GM12878 (cell line): ENCODE data around the gene IFNAR1. TPM values are rescaled to one million over a fixed set of nuclear protein-coding genes. Genes with fewer than 3 reads are reported as not detected.

Experiments used
- ATAC-seq: fragments of 200-7000 bp; cut with Tn5 transposase; 3 replicates; pipeline ENCODE4 v1.9.1; 2020; ENCODE audit warnings: mild to moderate bottlenecking, moderate library complexity
- BruUV-seq: library from RNA; stranded (reverse); fragments of 400-500 nt; replicated peaks from 2 replicates; lab custom pipeline; 2021; lab: Mats Ljungman, UMichigan
- CTCF ChIA-PET: fragments of 300-600 bp; sonication (Branson Sonifier 250); formaldehyde crosslinking; extraction: SDS; loops from one replicate; lab custom pipeline; 2021; ENCODE audit warnings: inconsistent platforms; lab: Yijun Ruan, JAX
- POLR2A ChIA-PET: fragments of 350-600 bp; formaldehyde crosslinking; extraction: SDS; loops from one replicate; lab custom pipeline; 2021; ENCODE audit warnings: inconsistent platforms; lab: Charles Lee
- RAD21 ChIA-PET: fragments of 300-600 bp; sonication (Branson Sonifier 250); formaldehyde crosslinking; loops from one replicate; lab custom pipeline; 2023; ENCODE audit warnings: antibody characterized with exemption; ENCODE audit not compliant: unreplicated experiment; lab: Charles Lee
- SMC1A ChIA-PET: fragments of 300-600 bp; sonication (Branson Sonifier 250); formaldehyde crosslinking; loops from one replicate; lab custom pipeline; 2023; ENCODE audit not compliant: unreplicated experiment, uncharacterized antibody; lab: Charles Lee
- DNase-seq: peaks from one replicate; pipeline ENCODE4 v3.0.0-alpha.2; 2011; ENCODE audit warnings: low read depth, low spot score
- FAIRE-seq: peaks from 3 replicates; lab custom pipeline; 2011; peaks lifted over from hg19 to GRCh38; lab: Jason Lieb, UNC
- H2AFZ ChIP-seq: 2 replicates; pipeline ENCODE4 v1.6.0; 2011; ENCODE audit warnings: low read depth, low read length, control low read depth; ENCODE audit not compliant: control insufficient read depth
- H3K27ac ChIP-seq: 2 replicates; pipeline ENCODE4 v1.5.1; 2011; ENCODE audit warnings: control low read depth; ENCODE audit not compliant: control insufficient read depth, insufficient read depth
- H3K27me3 ChIP-seq, 2 experiments: replicated peaks in 1 of 2; 2 replicates each; pipeline versions ENCODE4 v1.6.0 to v1.6.1; 2011; ENCODE audit warnings: low read length in 1 of 2; ENCODE audit not compliant: control insufficient read depth in 2 of 2, insufficient read depth in 2 of 2
- H3K36me3 ChIP-seq, 2 experiments: 2 replicates each; pipeline ENCODE4 v1.5.1; 2011; ENCODE audit warnings: low read length in 1 of 2; ENCODE audit not compliant: control insufficient read depth in 2 of 2, insufficient read depth in 2 of 2
- H3K4me1 ChIP-seq: 2 replicates; pipeline ENCODE4 v1.6.1; 2011; ENCODE audit warnings: mild to moderate bottlenecking, low read length, moderate library complexity, mixed read lengths; ENCODE audit not compliant: control insufficient read depth, insufficient read depth
- H3K4me2 ChIP-seq: 2 replicates; pipeline ENCODE4 v1.6.0; 2011; ENCODE audit warnings: control low read depth; ENCODE audit not compliant: control insufficient read depth, insufficient read depth
- H3K4me3 ChIP-seq: fragments of 200-600 bp; sonication (generic); 2 replicates; pipeline ENCODE4 v1.5.1; 2016
- H3K79me2 ChIP-seq: 2 replicates; pipeline ENCODE4 v1.6.0; 2011; ENCODE audit warnings: low read length; ENCODE audit not compliant: control insufficient read depth, insufficient read depth
- H3K9ac ChIP-seq: 2 replicates; pipeline ENCODE4 v1.8.0; 2011; ENCODE audit warnings: low read length, control low read depth, mixed read lengths; ENCODE audit not compliant: control insufficient read depth, insufficient read depth
- H3K9me3 ChIP-seq: replicated peaks from 3 replicates; pipeline ENCODE4 v1.5.1; 2011; ENCODE audit warnings: mild to moderate bottlenecking, low read length; ENCODE audit not compliant: control insufficient read depth, insufficient read depth
- H4K20me1 ChIP-seq: 2 replicates; pipeline ENCODE4 v1.6.0; 2011; ENCODE audit not compliant: control insufficient read depth, insufficient read depth
- ATF7 ChIP-seq: fragments of 450-650 bp; IDR thresholded peaks from 2 replicates; pipeline ENCODE4 v1.6.1; 2016; ENCODE audit warnings: low read depth, mild to moderate bottlenecking
- CEBPB ChIP-seq, 2 experiments: fragments of 150-350 bp in 1 of 2; IDR thresholded peaks; 2 replicates each; pipeline ENCODE4 v1.6.1; 2012 to 2014; ENCODE audit warnings: low read depth in 2 of 2, low read length in 2 of 2, borderline replicate concordance in 1 of 2, inconsistent platforms in 1 of 2
- EGR1 ChIP-seq, 2 experiments: IDR thresholded peaks; 1 replicate in 1 of 2; 2 replicates in 1 of 2; pipeline ENCODE4 v1.6.1; 2011 to 2012; ENCODE audit warnings: low read depth in 2 of 2, low read length in 2 of 2, borderline replicate concordance in 1 of 2, mild to moderate bottlenecking in 1 of 2, moderate library complexity in 1 of 2
- EP300 ChIP-seq, 2 experiments: fragments of 150-350 bp in 1 of 2; IDR thresholded peaks; 2 replicates each; pipeline ENCODE4 v1.6.1; 2011 to 2012; ENCODE audit warnings: low read depth in 2 of 2, low read length in 2 of 2, borderline replicate concordance in 1 of 2, improper control_type of control experiment in 1 of 2, inconsistent platforms in 1 of 2; ENCODE audit not compliant: control insufficient read depth in 1 of 2
- FOS ChIP-seq: IDR thresholded peaks from 3 replicates; pipeline ENCODE4 v1.6.1; 2011; ENCODE audit warnings: borderline replicate concordance; ENCODE audit not compliant: insufficient read length; ENCODE audit errors: extremely low read depth
- GABPA ChIP-seq: IDR thresholded peaks from 2 replicates; pipeline ENCODE4 v1.6.1; 2014; ENCODE audit warnings: antibody characterized with exemption, low read depth, mild to moderate bottlenecking, inconsistent platforms
- MEF2A ChIP-seq: IDR thresholded peaks from 2 replicates; pipeline ENCODE4 v1.6.1; 2011; ENCODE audit warnings: low read depth, mild to moderate bottlenecking, low read length, moderate library complexity; ENCODE audit not compliant: insufficient read depth
- MTA3 ChIP-seq: IDR thresholded peaks from 2 replicates; pipeline ENCODE4 v1.6.1; 2012; ENCODE audit warnings: low read length, inconsistent platforms, borderline replicate concordance
- MYB ChIP-seq: fragments of 150-350 bp; IDR thresholded peaks from 2 replicates; pipeline ENCODE4 v1.6.1; 2014; ENCODE audit warnings: mild to moderate bottlenecking, low read depth, low read length, borderline replicate concordance
- RB1 ChIP-seq: fragments of 450-650 bp; formaldehyde crosslinking; IDR thresholded peaks from 2 replicates; pipeline ENCODE4 v1.6.1; 2017; ENCODE audit warnings: mild to moderate bottlenecking, borderline replicate concordance
- SIX5 ChIP-seq: IDR thresholded peaks from 2 replicates; pipeline ENCODE4 v1.6.1; 2011; ENCODE audit warnings: mild to moderate bottlenecking, low read depth, low read length, moderate library complexity; ENCODE audit not compliant: severe bottlenecking
- STAT1 ChIP-seq: fragments of 450-650 bp; conservative IDR thresholded peaks from 2 replicates; pipeline ENCODE4 v1.6.1; 2014; ENCODE audit warnings: antibody characterized with exemption, mild to moderate bottlenecking
- USF2 ChIP-seq: IDR thresholded peaks from 2 replicates; pipeline ENCODE4 v1.6.1; 2011; ENCODE audit warnings: low read depth, low read length, improper control_type of control experiment, borderline replicate concordance
- YBX1 ChIP-seq: fragments of 450-650 bp; IDR thresholded peaks from 2 replicates; pipeline ENCODE4 v1.6.1; 2016; ENCODE audit warnings: antibody characterized with exemption
- ZSCAN29 ChIP-seq: fragments of 450-650 bp; IDR thresholded peaks from 2 replicates; pipeline ENCODE4 v1.6.1; 2017; ENCODE audit warnings: mild to moderate bottlenecking, moderate library complexity
- WGBS: methylation state at CpG from one replicate; pipeline ENCODE4 v1.1.6; 2016; ENCODE audit warnings: low lambda C conversion rate; ENCODE audit not compliant: insufficient replicate concordance, insufficient coverage; ENCODE audit errors: missing lambda C conversion rate; 5-methylcytosine and 5-hydroxymethylcytosine counted together
- in situ Hi-C: fragments of 300-500 bp; cut with MboI; formaldehyde crosslinking; loops from 9 replicates; pipeline ENCODE4 v1.14.3; 2018; ENCODE audit warnings: mixed read lengths
- intact Hi-C: fragments of 100-400 bp; cut with micrococcal nuclease; formaldehyde crosslinking; loops from one replicate; pipeline ENCODE4 v1.14.2; 2022; ENCODE audit not compliant: unreplicated experiment
- polyA plus RNA-seq, 11 experiments: library from polyadenylated mRNA; depleted of rRNA in 4 of 11; unstranded in 6 of 11; stranded (reverse) in 5 of 11; fragments of >200 nt; fragmentation: Nextera tagmentation in 4 of 11; fragmentation: Illumina TruSeq in 1 of 11; extraction: Ambion mirVana in 4 of 11; extraction: Trizol in 1 of 11; gene quantifications; 1 replicate in 1 of 11; 2 replicates in 10 of 11; pipeline versions ENCODE4 v1.2.1 to v1.2.3, GENCODE V29; 2011 to 2016; ENCODE audit warnings: inconsistent platforms in 2 of 11, missing spikeins in 2 of 11, low read depth in 1 of 11
- total RNA-seq, 4 experiments: library from RNA; depleted of rRNA in 3 of 4; stranded (reverse); fragments of >200 nt in 3 of 4; fragmentation: Illumina TruSeq in 1 of 4; extraction: Trizol in 1 of 4; gene quantifications; 2 replicates each; pipeline versions ENCODE4 v1.2.1 to v1.2.3, GENCODE V29; 2013 to 2021
- TF ChIP-seq, protein P1 (sequence below), 3 experiments: IDR thresholded peaks in 2 of 3; conservative IDR thresholded peaks in 1 of 3; 2 replicates each; pipeline ENCODE4 v1.5.1; 2011; ENCODE audit warnings: low read depth in 3 of 3, low read length in 3 of 3, mild to moderate bottlenecking in 3 of 3, control low read depth in 2 of 3, moderate library complexity in 2 of 3, inconsistent platforms in 1 of 3, mixed read lengths in 1 of 3; ENCODE audit not compliant: control insufficient read depth in 2 of 3, insufficient read depth in 1 of 3; ENCODE audit errors: extremely low read depth in 1 of 3
- TF ChIP-seq, protein P2 (sequence below): fragments of 450-650 bp; formaldehyde crosslinking; IDR thresholded peaks from 2 replicates; pipeline ENCODE4 v1.4.0; 2022; ENCODE audit warnings: mild to moderate bottlenecking, moderate library complexity

IFNAR1 gene
- total and polyA plus RNA-seq, 10 of the 15 experiments (the other 5 are each of a cell fraction or from before 2014, with no cell fraction given) = 12.0 to 62.4 (median 24.6) TPM

DNA sequence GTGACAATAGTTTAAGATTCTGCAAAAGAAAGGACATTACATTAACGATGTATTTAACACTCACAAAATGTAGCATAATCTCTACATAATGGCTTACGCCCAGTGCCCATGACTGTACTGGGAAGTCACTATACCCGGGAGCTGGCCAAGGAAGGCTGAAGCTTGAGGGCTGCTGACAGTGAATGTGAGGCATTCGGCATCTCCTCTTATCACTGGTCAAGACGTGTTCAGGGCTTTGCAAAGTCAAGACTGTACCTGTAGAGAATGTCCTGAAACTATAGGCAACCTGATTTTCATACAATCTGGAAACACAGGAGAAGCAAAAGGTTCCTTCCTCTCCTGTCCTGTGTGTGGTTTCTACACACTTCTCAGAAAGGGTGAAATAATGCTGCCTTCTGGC is 65.7 kb downstream of the IFNAR1 start:
- H3K9ac ChIP-seq = no peak overlapping the region
- TF ChIP-seq YBX1 (no peak), SIX5 (no peak), EP300 (IDR thresholded peaks at IDR 0.05; ENCODE audit: borderline replicate concordance in 1 of 2, control insufficient read depth in 1 of 2, low read depth in 2 of 2, low read length in 2 of 2) (no peak), GABPA (no peak), EGR1 (IDR thresholded peaks at IDR 0.05; ENCODE audit: borderline replicate concordance in 1 of 2, low read depth in 2 of 2, low read length in 2 of 2) (no peak), RB1 (no peak), MYB (no peak), CEBPB (IDR thresholded peaks at IDR 0.05; ENCODE audit: borderline replicate concordance in 1 of 2, low read depth in 2 of 2, low read length in 2 of 2) (no peak), USF2 (no peak), FOS (no peak), ZSCAN29 (no peak), MEF2A (no peak), ATF7 (no peak), MTA3 (no peak), STAT1 (no peak)
- TF ChIP-seq, protein P1, sequence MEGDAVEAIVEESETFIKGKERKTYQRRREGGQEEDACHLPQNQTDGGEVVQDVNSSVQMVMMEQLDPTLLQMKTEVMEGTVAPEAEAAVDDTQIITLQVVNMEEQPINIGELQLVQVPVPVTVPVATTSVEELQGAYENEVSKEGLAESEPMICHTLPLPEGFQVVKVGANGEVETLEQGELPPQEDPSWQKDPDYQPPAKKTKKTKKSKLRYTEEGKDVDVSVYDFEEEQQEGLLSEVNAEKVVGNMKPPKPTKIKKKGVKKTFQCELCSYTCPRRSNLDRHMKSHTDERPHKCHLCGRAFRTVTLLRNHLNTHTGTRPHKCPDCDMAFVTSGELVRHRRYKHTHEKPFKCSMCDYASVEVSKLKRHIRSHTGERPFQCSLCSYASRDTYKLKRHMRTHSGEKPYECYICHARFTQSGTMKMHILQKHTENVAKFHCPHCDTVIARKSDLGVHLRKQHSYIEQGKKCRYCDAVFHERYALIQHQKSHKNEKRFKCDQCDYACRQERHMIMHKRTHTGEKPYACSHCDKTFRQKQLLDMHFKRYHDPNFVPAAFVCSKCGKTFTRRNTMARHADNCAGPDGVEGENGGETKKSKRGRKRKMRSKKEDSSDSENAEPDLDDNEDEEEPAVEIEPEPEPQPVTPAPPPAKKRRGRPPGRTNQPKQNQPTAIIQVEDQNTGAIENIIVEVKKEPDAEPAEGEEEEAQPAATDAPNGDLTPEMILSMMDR (IDR thresholded peaks at IDR 0.05 in 2 of 3, conservative IDR thresholded peaks at IDR 0.05 in 1 of 3; ENCODE audit: control insufficient read depth in 2 of 3, extremely low read depth in 1 of 3, insufficient read depth in 1 of 3, low read depth in 3 of 3, low read length in 3 of 3) = no peak
- TF ChIP-seq, protein P2, sequence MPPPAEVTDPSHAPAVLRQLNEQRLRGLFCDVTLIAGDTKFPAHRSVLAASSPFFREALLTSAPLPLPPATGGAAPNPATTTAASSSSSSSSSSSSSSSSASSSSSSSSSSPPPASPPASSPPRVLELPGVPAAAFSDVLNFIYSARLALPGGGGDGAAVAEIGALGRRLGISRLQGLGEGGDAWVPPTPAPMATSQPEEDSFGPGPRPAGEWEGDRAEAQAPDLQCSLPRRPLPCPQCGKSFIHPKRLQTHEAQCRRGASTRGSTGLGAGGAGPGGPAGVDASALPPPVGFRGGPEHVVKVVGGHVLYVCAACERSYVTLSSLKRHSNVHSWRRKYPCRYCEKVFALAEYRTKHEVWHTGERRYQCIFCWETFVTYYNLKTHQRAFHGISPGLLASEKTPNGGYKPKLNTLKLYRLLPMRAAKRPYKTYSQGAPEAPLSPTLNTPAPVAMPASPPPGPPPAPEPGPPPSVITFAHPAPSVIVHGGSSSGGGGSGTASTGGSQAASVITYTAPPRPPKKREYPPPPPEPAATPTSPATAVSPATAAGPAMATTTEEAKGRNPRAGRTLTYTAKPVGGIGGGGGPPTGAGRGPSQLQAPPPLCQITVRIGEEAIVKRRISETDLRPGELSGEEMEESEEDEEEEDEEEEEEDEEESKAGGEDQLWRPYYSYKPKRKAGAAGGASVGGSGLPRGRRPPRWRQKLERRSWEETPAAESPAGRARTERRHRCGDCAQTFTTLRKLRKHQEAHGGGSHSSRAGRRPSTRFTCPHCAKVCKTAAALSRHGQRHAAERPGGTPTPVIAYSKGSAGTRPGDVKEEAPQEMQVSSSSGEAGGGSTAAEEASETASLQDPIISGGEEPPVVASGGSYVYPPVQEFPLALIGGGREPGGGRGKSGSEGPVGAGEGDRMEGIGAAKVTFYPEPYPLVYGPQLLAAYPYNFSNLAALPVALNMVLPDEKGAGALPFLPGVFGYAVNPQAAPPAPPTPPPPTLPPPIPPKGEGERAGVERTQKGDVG (CRISPR knock-in tag) = no peak

More for the DNA sequence above, 65.7 kb downstream of the IFNAR1 start:
- in situ Hi-C loops (no loop called here), intact Hi-C loops (no loop called here)
- ChIA-PET SMC1A (interaction anchor here (1.1 kb wide), 1 partner anchor 15 kb away, joined by 3 read pairs; no protein-coding TSS in a partner anchor), RAD21 (no interaction called here), CTCF (no interaction called here), POLR2A (interaction anchor here (1.0 kb wide), 1 partner anchor 42 kb away, joined by 3 read pairs; no protein-coding TSS in a partner anchor)
- Histone ChIP-seq H2AFZ (no peak overlapping the region), H3K36me3 (no peaks in the 10 kb centered on the region), H3K4me1 (peaks cover 10% of the 10 kb centered on the region), H3K4me2 (no peak overlapping the region), H4K20me1 (no peaks in the 10 kb centered on the region), H3K79me2 (no peaks in the 10 kb centered on the region), H3K27me3 (no peaks in the 10 kb centered on the region), H3K4me3 (no peak overlapping the region), H3K27ac (no peak overlapping the region), H3K9me3 (no peaks in the 10 kb centered on the region)
- no TSS peak for BruUV-seq
- DNase-seq (no peak), FAIRE-seq (no peak), ATAC-seq (no peak)
- 84% methylated on average over 5 of the region's 5 CpGs for WGBS
